Uterus (tissue), 4 donors: ENCODE measurements around the gene SYT12. TPM values are rescaled to one million over a fixed set of nuclear protein-coding genes. Genes with fewer than 3 reads are reported as not detected.

ENCODE experiments used
- DNase-seq, 2 donors: peaks; one replicate each; pipeline ENCODE4 v3.0.0-alpha.2; 2019 to 2020
- H3K27ac ChIP-seq, 2 donors: fragments of 200-600 bp; sonication (generic); 1 replicate in 1 of 2; 2 replicates in 1 of 2; pipeline ENCODE4 v1.5.1; 2016 to 2018
- H3K27me3 ChIP-seq, 2 donors: fragments of 200-600 bp; sonication (generic); one replicate each; pipeline ENCODE4 v1.5.1; 2018 to 2019; ENCODE audit warnings: control low read depth in 1 of 2
- H3K36me3 ChIP-seq, 2 donors: fragments of 200-600 bp; sonication (generic); one replicate each; pipeline ENCODE4 v1.5.1; 2019; ENCODE audit warnings: control low read depth in 1 of 2
- H3K4me1 ChIP-seq, 2 donors: fragments of 200-600 bp; sonication (generic); one replicate each; pipeline ENCODE4 v1.5.1; 2018 to 2019; ENCODE audit warnings: control low read depth in 1 of 2
- H3K4me3 ChIP-seq, 2 donors: fragments of 200-600 bp; sonication (generic); 1 replicate in 1 of 2; 2 replicates in 1 of 2; pipeline ENCODE4 v1.5.1; 2018 to 2019; ENCODE audit warnings: mild to moderate bottlenecking in 1 of 2
- H3K9me3 ChIP-seq, 2 donors: fragments of 200-600 bp; sonication (generic); one replicate each; pipeline ENCODE4 v1.5.1; 2019; ENCODE audit warnings: control low read depth in 1 of 2
- POLR2A ChIP-seq, 2 donors: fragments of 450-650 bp; IDR thresholded peaks; one replicate each; pipeline ENCODE4 v1.6.1; 2016; ENCODE audit warnings: antibody characterized with exemption in 2 of 2, mild to moderate bottlenecking in 1 of 2, moderate library complexity in 1 of 2
- intact Hi-C: fragments of 100-400 bp; cut with DNase I; formaldehyde crosslinking; loops from one replicate; pipeline ENCODE4 v1.15.1; 2023; ENCODE audit warnings: low total_unique reads
- total RNA-seq, 4 donors: library from RNA; depleted of rRNA in 3 of 4; stranded (reverse); fragments of >200 nt in 3 of 4; gene quantifications; one replicate each; pipeline versions ENCODE4 v1.1.0 to v1.2.4, GENCODE V29; 2014 to 2023
- TF ChIP-seq, protein P1 (sequence below), 4 experiments: fragments of 200-600 bp in 2 of 4; fragments of 450-650 bp in 2 of 4; sonication (generic) in 2 of 4; IDR thresholded peaks; one replicate each; pipeline ENCODE4 v1.5.1; 2016 to 2019; ENCODE audit warnings: antibody characterized with exemption in 4 of 4, mild to moderate bottlenecking in 2 of 4, moderate library complexity in 1 of 4
- donor health status: DM: yes; HTN: yes; CAD: no.

SYT12 gene
- total RNA-seq, 4 donors from 2014 or later = 0.55 to 0.61 TPM; not detected in 2

DNA sequence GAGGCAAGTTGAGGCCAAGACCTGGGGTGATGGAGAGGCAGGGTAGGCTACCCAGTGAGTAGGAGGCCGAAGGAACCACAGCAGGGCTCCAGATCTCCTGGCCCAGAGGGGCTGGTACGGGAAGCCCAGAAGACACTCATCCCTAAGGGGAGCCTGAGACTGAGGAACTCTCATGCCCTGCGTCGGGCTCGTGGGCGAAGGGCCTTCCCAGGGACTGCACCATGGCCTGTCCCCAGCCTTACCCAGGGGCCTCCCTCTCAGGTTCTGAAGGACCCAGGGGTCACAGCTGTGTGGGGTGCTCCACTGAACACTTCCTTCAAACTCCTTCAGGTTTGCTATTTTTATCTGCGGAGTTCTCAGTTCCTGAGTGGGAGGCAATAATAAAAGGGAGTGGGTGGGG is 15.8 kb upstream of the SYT12 start:
- intact Hi-C loops = no loop called here
- Histone ChIP-seq H3K27me3 (no peaks in the 10 kb centered on the region), H3K4me3 (no peak overlapping the region), H3K27ac (no peak overlapping the region), H3K9me3 (no peaks in the 10 kb centered on the region), H3K4me1 (no peaks in the 10 kb centered on the region), H3K36me3 (no peaks in the 10 kb centered on the region)
- TF ChIP-seq POLR2A (IDR thresholded peaks at IDR 0.05) = no peak
- TF ChIP-seq, protein P1, sequence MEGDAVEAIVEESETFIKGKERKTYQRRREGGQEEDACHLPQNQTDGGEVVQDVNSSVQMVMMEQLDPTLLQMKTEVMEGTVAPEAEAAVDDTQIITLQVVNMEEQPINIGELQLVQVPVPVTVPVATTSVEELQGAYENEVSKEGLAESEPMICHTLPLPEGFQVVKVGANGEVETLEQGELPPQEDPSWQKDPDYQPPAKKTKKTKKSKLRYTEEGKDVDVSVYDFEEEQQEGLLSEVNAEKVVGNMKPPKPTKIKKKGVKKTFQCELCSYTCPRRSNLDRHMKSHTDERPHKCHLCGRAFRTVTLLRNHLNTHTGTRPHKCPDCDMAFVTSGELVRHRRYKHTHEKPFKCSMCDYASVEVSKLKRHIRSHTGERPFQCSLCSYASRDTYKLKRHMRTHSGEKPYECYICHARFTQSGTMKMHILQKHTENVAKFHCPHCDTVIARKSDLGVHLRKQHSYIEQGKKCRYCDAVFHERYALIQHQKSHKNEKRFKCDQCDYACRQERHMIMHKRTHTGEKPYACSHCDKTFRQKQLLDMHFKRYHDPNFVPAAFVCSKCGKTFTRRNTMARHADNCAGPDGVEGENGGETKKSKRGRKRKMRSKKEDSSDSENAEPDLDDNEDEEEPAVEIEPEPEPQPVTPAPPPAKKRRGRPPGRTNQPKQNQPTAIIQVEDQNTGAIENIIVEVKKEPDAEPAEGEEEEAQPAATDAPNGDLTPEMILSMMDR (IDR thresholded peaks at IDR 0.05) = no peak
- no peak for DNase-seq

DNA sequence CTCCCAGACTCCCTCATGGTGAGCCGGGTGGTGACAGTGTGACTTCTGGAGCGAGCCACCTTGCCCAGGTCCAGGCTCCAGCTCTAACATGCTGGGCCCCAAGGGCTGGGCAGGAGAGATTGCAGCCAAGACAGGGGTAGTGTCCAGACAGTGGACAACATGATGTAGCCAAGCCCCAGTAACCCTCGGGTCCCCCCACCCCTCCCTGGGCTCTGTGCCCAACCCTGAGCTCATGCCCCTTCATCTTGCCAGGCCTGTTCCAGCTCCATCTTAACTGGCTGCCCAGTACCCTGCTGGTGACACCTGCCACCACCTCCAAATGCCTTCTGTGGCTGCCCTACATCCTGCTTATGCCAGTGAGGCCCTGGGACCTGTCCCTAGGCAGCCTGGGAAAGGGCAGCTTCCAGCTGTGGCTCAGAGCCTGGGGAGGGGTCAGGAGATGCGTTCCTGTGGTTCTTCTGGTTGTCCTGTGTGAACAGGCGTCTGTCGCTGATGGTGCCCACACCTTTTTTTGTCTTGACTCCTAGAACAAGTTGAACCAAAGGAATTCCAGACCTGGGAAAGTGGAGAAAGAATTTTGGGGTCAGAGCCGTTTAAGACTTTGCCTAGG is 12.5 kb upstream of the SYT12 start:
- no peak for DNase-seq
- no peak for TF ChIP-seq POLR2A (IDR thresholded peaks at IDR 0.05)
- TF ChIP-seq, protein P1 (IDR thresholded peaks at IDR 0.05) = no peak
- no peaks in the 10 kb centered on the region for H3K36me3 ChIP-seq
- no peaks in the 10 kb centered on the region for H3K9me3 ChIP-seq
- H3K4me3 ChIP-seq = no peak overlapping the region
- H3K27ac ChIP-seq = no peak overlapping the region
- no peaks in the 10 kb centered on the region for H3K4me1 ChIP-seq
- intact Hi-C loops = no loop called here
- no peaks in the 10 kb centered on the region for H3K27me3 ChIP-seq

DNA sequence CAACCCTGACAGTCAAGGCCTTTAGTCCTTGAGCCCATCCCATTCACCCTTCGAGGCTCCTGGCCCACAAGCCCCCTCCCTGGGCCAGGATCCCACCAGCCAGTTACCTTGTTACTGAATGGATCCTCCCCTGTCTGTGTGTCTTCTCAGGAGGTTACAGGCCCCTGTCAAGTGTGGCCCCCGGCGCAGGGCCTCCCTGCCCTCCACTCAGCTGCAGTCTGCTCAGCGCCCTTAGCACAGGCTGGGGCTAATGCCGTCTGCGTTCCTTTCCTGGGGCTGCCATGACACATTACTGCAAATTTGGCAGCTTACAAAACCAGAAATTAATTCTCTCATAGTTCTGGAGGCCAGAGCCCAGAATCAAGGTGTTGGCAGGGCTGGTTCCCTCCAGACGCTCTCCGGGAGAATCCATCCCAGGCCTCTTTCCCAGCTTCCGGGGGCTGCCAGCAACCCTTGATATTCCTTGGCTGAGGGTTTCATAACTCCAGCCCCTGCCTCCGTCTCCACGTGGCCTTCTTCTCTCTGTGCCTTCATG is 9.4 kb upstream of the SYT12 start:
- TF ChIP-seq, protein P1 (IDR thresholded peaks at IDR 0.05) = no peak
- TF ChIP-seq POLR2A (IDR thresholded peaks at IDR 0.05) = no peak
- H3K4me3 ChIP-seq = no peak overlapping the region
- H3K4me1 ChIP-seq = no peaks in the 10 kb centered on the region
- H3K27ac ChIP-seq = no peak overlapping the region
- H3K9me3 ChIP-seq = no peaks in the 10 kb centered on the region
- H3K36me3 ChIP-seq = no peaks in the 10 kb centered on the region
- intact Hi-C loops = no loop called here
- H3K27me3 ChIP-seq = no peaks in the 10 kb centered on the region
- no peak for DNase-seq

DNA sequence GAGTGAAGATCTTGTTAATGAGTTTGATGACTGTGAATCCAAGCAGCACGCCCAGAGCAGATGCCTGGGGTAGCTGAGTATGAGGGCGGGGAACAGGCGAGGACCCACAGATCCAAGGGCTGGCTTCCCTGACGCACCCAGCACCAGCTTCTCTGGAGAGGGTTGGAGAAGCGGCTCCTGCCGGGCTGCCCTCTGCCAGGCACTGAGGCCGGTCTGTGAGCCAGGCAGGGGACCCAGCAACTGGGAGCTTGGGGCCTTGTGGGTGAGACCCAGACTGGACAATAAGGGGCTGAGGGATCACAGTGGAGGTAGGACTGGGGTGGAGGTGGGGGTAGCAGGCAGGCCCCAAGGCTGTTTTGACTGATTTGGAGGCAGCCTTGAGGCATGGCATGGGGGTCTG is 8.6 kb upstream of the SYT12 start:
- intact Hi-C loops = no loop called here
- TF ChIP-seq, protein P1 (IDR thresholded peaks at IDR 0.05) = no peak
- Histone ChIP-seq H3K4me3 (no peak overlapping the region), H3K36me3 (no peaks in the 10 kb centered on the region), H3K27ac (no peak overlapping the region), H3K27me3 (no peaks in the 10 kb centered on the region), H3K9me3 (no peaks in the 10 kb centered on the region), H3K4me1 (no peaks in the 10 kb centered on the region)
- no peak for DNase-seq

DNA sequence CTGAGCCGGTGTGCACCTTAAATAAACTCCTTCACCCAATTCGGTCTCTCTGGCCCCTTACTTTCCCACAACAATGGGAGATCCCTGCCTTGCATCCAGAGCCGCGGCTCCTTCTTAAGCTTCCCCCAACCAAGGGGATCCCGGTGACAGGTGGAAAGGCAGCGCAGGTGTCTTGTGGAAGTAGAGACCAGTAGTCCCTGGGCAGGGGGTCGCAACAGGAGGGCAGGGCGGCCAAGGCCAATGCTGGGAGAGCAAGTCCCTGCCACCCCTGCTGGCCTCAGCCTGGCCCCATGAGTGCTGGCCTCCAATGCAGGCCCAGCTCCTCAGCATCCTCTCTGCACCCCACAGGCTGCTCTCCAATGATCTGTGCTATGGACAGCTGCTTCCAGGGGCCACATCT is 7.9 kb upstream of the SYT12 start:
- TF ChIP-seq, protein P1 (IDR thresholded peaks at IDR 0.05) = no peak
- no peak for TF ChIP-seq POLR2A (IDR thresholded peaks at IDR 0.05)
- Histone ChIP-seq H3K27ac (no peak overlapping the region), H3K4me3 (no peak overlapping the region), H3K36me3 (no peaks in the 10 kb centered on the region), H3K27me3 (no peaks in the 10 kb centered on the region), H3K4me1 (no peaks in the 10 kb centered on the region), H3K9me3 (no peaks in the 10 kb centered on the region)
- DNase-seq = no peak
- intact Hi-C loops = no loop called here
